ENCODE measurements around the gene RGS6.

DNA sequence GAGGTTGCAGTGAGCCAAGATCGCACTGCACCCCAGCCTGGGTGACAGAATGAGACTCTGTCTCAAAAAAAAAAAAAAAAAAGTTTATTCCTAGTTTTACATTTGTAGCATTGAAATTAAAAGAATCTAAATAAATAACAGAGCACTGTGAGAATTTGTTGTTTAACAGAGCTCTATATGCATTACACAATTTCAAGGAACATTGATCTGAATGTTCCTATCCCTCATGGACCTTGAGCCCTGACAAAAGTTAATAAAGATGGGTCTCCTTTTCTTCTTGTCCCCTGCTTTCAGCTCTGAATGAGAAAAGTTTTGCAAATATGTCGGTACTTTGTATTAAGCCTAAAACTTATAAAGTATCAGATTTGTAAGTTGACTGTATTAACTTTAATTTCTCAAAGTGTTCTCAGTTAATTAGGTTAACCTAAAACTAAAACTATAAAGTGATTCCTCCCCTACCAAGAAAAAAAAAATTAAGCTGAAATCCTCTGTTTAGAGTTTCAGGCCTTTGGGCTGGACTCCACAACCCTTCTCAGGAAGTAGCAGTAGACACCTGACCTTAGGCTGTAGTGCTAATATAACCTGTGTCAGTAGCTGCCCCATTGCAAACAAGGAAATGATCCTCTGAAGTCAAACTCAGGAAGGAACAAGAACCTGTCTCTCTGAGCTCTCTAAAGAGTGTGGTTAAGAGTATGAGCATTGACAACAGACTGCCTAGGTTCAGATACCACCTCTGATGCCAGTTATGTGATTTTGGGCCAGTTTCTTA, 484.0 kb downstream of the RGS6 start:
- TF ChIP-seq POLR2A (IDR thresholded peaks at IDR 0.05; ENCODE audit: low read length) (no peak), GATA1 (IDR thresholded peaks at IDR 0.05; ENCODE audit: low read depth, low read length) (no peak)
